ENCODE data around the gene SLC25A26. TPM values are rescaled to one million over a fixed set of nuclear protein-coding genes. Genes with fewer than 3 reads are reported as not detected.
"Not testable (repeated sequence)": the region's sequence is repeated elsewhere in the genome, so short reads cannot be mapped to it uniquely, and the experiment has no call there.

The SLC25A26 gene
- polyA plus RNA-seq, 4 donors: 21.9 to 27.0 (median 23.5) TPM

GRCh38 chr3:66267906-66268305, 47.1 kb downstream of the SLC25A26 start:
- no peak for DNase-seq (ENCODE audit: low read depth in 4 of 4, low spot score in 2 of 4)

- DNase-seq (ENCODE audit: low read depth in 4 of 4, low spot score in 2 of 4): no peak
Observed at GRCh38 chr3:66268864-66269263, 48.1 kb downstream of the SLC25A26 start.

GRCh38 chr3:66269411-66269810, 48.6 kb downstream of the SLC25A26 start:
- DNase-seq (ENCODE audit: low read depth in 4 of 4, low spot score in 2 of 4): no peak

- no peak for DNase-seq (ENCODE audit: low read depth in 4 of 4, low spot score in 2 of 4)
Observed at GRCh38 chr3:66270288-66270687, 49.5 kb downstream of the SLC25A26 start.

GRCh38 chr3:66270701-66271100, 49.9 kb downstream of the SLC25A26 start:
- no peak for DNase-seq (ENCODE audit: low read depth in 4 of 4, low spot score in 2 of 4)

GRCh38 chr3:66271231-66271630, 50.4 kb downstream of the SLC25A26 start:
- DNase-seq (ENCODE audit: low read depth in 4 of 4, low spot score in 2 of 4): no peak

GRCh38 chr3:66272016-66272415, 51.2 kb downstream of the SLC25A26 start:
- no peak for DNase-seq (ENCODE audit: low read depth in 4 of 4, low spot score in 2 of 4)

GRCh38 chr3:66274837-66275236, 54.0 kb downstream of the SLC25A26 start:
- DNase-seq (ENCODE audit: low read depth in 4 of 4, low spot score in 2 of 4): not testable (repeated sequence)

- peak in 3 of 4 donors; percentile 42 to 71 (median 48) for DNase-seq (ENCODE audit: low read depth in 4 of 4, low spot score in 2 of 4)
Observed at GRCh38 chr3:66276705-66277274, 56.0 kb downstream of the SLC25A26 start.

GRCh38 chr3:66279168-66279567, 58.4 kb downstream of the SLC25A26 start:
- DNase-seq (ENCODE audit: low read depth in 4 of 4, low spot score in 2 of 4): no peak

- DNase-seq (ENCODE audit: low read depth in 4 of 4, low spot score in 2 of 4): no peak
Observed at GRCh38 chr3:66280304-66280703, 59.5 kb downstream of the SLC25A26 start.

- not testable (repeated sequence) for DNase-seq (ENCODE audit: low read depth in 4 of 4, low spot score in 2 of 4)
Observed at GRCh38 chr3:66291922-66292321, 71.1 kb downstream of the SLC25A26 start.

- DNase-seq (ENCODE audit: low read depth in 4 of 4, low spot score in 2 of 4): no peak
Observed at GRCh38 chr3:66297260-66297873, 76.6 kb downstream of the SLC25A26 start.

GRCh38 chr3:66297900-66298299, 77.1 kb downstream of the SLC25A26 start:
- DNase-seq (ENCODE audit: low read depth in 4 of 4, low spot score in 2 of 4): no peak

GRCh38 chr3:66298591-66298990, 77.8 kb downstream of the SLC25A26 start:
- DNase-seq (ENCODE audit: low read depth in 4 of 4, low spot score in 2 of 4): no peak

- not testable (repeated sequence) for DNase-seq (ENCODE audit: low read depth in 4 of 4, low spot score in 2 of 4)
Observed at GRCh38 chr3:66299085-66299484, 78.3 kb downstream of the SLC25A26 start.

GRCh38 chr3:66299891-66300290, 79.1 kb downstream of the SLC25A26 start:
- no peak for DNase-seq (ENCODE audit: low read depth in 4 of 4, low spot score in 2 of 4)

- DNase-seq (ENCODE audit: low read depth in 4 of 4, low spot score in 2 of 4): no peak
Observed at GRCh38 chr3:66302288-66302687, 81.5 kb downstream of the SLC25A26 start.

- no peak for DNase-seq (ENCODE audit: low read depth in 4 of 4, low spot score in 2 of 4)
Observed at GRCh38 chr3:66303491-66303901, 82.7 kb downstream of the SLC25A26 start.

GRCh38 chr3:66304293-66304692, 83.5 kb downstream of the SLC25A26 start:
- no peak for DNase-seq (ENCODE audit: low read depth in 4 of 4, low spot score in 2 of 4)

- DNase-seq (ENCODE audit: low read depth in 4 of 4, low spot score in 2 of 4): not testable (repeated sequence)
Observed at GRCh38 chr3:66306086-66306485, 85.3 kb downstream of the SLC25A26 start.

- not testable (repeated sequence) for DNase-seq (ENCODE audit: low read depth in 4 of 4, low spot score in 2 of 4)
Observed at GRCh38 chr3:66306991-66307390, 86.2 kb downstream of the SLC25A26 start.

Data from left renal cortex interstitium (tissue), 4 donors.